ENCODE results near the gene SRPRA. TPM values are rescaled to one million over a fixed set of nuclear protein-coding genes. Genes with fewer than 3 reads are reported as not detected.

SRPRA gene
- total and polyA plus RNA-seq, 4 donors, result 28.7 to 143 (median 102) TPM

- 93% methylated on average over 2 of the region's 2 CpGs for WGBS
- Histone ChIP-seq H3K36me3 (ENCODE audit: control insufficient read depth in 4 of 4, insufficient read depth in 3 of 4, low read depth in 1 of 4, low read length in 3 of 4) (peaks cover 0 to 31% (median 15%) of the 10 kb centered on the region in 4 donors), H3K27ac (ENCODE audit: low read depth in 1 of 2, low read length in 2 of 2) (no peak overlapping the region), H3K4me3 (ENCODE audit: low read depth in 1 of 3, low read length in 3 of 3) (no peak overlapping the region), H3K4me1 (ENCODE audit: control insufficient read depth in 4 of 4, insufficient read depth in 4 of 4, low read length in 3 of 4) (peaks cover 0 to 5% (median 2%) of the 10 kb centered on the region in 4 donors), H3K9ac (ENCODE audit: low read depth in 1 of 2, low read length in 2 of 2) (no peak overlapping the region), H3K9me3 (ENCODE audit: control insufficient read depth in 4 of 4, low read length in 3 of 4) (no peaks in the 10 kb centered on the region), H3K27me3 (ENCODE audit: control insufficient read depth in 4 of 4, insufficient read depth in 4 of 4, low read length in 3 of 4) (no peaks in the 10 kb centered on the region)
- TF ChIP-seq FOXA1 (IDR thresholded peaks at IDR 0.05) (no peak), HNF4A (conservative IDR thresholded peaks at IDR 0.05) (no peak), JUND (IDR thresholded peaks at IDR 0.05) (no peak), NR2F2 (IDR thresholded peaks at IDR 0.05) (no peak), YY1 (IDR thresholded peaks at IDR 0.05) (no peak), SP1 (IDR thresholded peaks at IDR 0.05) (no peak), RXRA (IDR thresholded peaks at IDR 0.05) (no peak), MAX (IDR thresholded peaks at IDR 0.05) (no peak), REST (IDR thresholded peaks at IDR 0.05) (no peak), FOXA2 (IDR thresholded peaks at IDR 0.05) (no peak)
- DNase-seq (ENCODE audit: low spot score), result no peak
Observed at GRCh38 chr11:126257764-126258163, 10.9 kb downstream of the SRPRA start.

- Histone ChIP-seq H3K27me3 (ENCODE audit: control insufficient read depth in 4 of 4, insufficient read depth in 4 of 4, low read length in 3 of 4) (no peaks in the 10 kb centered on the region), H3K4me3 (ENCODE audit: low read depth in 1 of 3, low read length in 3 of 3) (no peak overlapping the region), H3K9me3 (ENCODE audit: control insufficient read depth in 4 of 4, low read length in 3 of 4) (no peaks in the 10 kb centered on the region), H3K36me3 (ENCODE audit: control insufficient read depth in 4 of 4, insufficient read depth in 3 of 4, low read depth in 1 of 4, low read length in 3 of 4) (peaks cover 0 to 25% (median 9%) of the 10 kb centered on the region in 4 donors), H3K27ac (ENCODE audit: low read depth in 1 of 2, low read length in 2 of 2) (no peak overlapping the region), H3K4me1 (ENCODE audit: control insufficient read depth in 4 of 4, insufficient read depth in 4 of 4, low read length in 3 of 4) (peaks cover 0 to 6% (median 2%) of the 10 kb centered on the region in 4 donors), H3K9ac (ENCODE audit: low read depth in 1 of 2, low read length in 2 of 2) (no peak overlapping the region)
- WGBS, result 92% methylated on average over 2 of the region's 2 CpGs
- TF ChIP-seq ZBTB33 (IDR thresholded peaks at IDR 0.05), result no peak
- no peak for TF ChIP-seq GABPA (IDR thresholded peaks at IDR 0.05 in 1 of 2, conservative IDR thresholded peaks at IDR 0.05 in 1 of 2)
- TF ChIP-seq YY1 (IDR thresholded peaks at IDR 0.05), result no peak
- TF ChIP-seq RXRA (IDR thresholded peaks at IDR 0.05), result no peak
- TF ChIP-seq RAD21 (IDR thresholded peaks at IDR 0.05), result no peak
- TF ChIP-seq NR2F2 (IDR thresholded peaks at IDR 0.05), result no peak
- TF ChIP-seq MAX (IDR thresholded peaks at IDR 0.05), result no peak
- TF ChIP-seq FOXA2 (IDR thresholded peaks at IDR 0.05), result no peak
- no peak for TF ChIP-seq TAF1 (conservative IDR thresholded peaks at IDR 0.05)
- no peak for TF ChIP-seq HNF4A (conservative IDR thresholded peaks at IDR 0.05)
- no peak for TF ChIP-seq HNF4G (IDR thresholded peaks at IDR 0.05)
- no peak for TF ChIP-seq EGR1 (IDR thresholded peaks at IDR 0.05; ENCODE audit: low read depth in 2 of 2)
- TF ChIP-seq REST (IDR thresholded peaks at IDR 0.05), result no peak
- TF ChIP-seq CTCF (IDR thresholded peaks at IDR 0.05; ENCODE audit: low read depth, low read length, missing input control), result no peak
- TF ChIP-seq SP1 (IDR thresholded peaks at IDR 0.05), result no peak
- no peak for TF ChIP-seq JUND (IDR thresholded peaks at IDR 0.05)
- no peak for TF ChIP-seq FOXA1 (IDR thresholded peaks at IDR 0.05)
- no peak for DNase-seq (ENCODE audit: low spot score)
Observed at GRCh38 chr11:126257144-126257543, 11.6 kb downstream of the SRPRA start.

Data from liver (tissue), 9 donors.